HG03378 (cell line): ENCODE data around the gene FOXA1.

Experiments used
- ATAC-seq: cut with Tn5 transposase; IDR thresholded peaks from one replicate; pipeline ENCODE4 v1.9.1; 2021; ENCODE audit warnings: mild to moderate bottlenecking, moderate library complexity; ENCODE audit not compliant: unreplicated experiment

FOXA1 gene

DNA sequence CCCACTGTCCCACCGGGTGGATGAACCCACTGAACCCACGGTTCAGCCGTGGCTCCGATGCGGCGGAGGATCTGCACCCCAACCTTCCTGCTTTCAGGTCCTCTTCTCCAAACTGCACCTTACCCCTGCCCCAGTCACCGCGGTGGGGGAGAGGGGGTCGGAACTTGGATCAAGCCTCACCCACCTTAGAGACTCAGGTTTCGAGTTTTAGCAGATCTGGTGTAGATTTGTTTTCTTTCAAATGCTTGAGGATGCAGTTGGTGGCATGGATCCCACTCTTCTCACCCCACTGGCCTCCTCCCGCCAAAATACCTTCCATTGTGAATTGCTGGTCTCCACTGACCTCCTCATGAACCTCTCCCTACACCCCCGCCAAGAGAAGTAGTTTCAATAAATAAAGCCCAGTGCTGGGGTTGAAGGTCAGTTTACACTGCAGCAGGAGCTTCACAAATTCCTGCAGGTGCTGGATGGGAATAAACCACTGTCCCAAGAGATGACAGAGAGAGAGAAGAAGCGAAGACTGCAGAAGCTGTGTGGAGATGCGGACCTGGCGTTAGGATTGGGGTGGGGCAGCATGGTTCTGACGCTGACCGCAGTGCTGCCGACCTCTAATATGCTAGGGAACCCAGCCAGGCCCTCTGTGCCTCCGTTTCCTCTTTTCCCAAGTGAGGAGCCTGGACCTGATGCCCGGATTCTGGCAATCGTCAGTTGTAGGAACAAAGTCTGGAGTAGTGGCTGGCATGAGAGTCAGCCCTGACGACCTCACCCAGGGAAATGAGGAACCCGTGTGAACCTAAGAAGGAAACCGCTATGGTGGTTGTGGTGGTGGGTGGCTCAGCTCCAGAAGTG is 7.8 kb upstream of the FOXA1 start:
- no peak for ATAC-seq

DNA sequence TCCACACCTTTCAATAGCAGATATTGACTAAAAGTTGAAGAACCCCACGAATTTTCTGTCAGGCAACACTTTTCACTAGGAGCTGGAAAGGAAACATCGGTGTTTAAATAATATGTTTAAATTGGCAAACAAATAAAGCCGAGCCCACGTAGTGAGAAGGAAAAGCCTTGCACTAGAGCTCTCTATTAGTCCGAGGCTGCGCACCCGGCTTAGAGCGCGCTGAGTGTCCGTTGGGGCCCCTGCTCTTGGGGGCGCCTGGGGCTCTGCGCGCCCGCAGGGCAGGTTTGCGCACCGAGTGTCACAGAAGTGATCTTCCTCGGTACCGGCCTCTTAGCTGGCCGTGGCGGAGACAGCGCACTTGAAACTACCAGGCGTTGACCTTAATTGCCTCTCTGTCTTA is 6.8 kb upstream of the FOXA1 start:
- no peak for ATAC-seq

DNA sequence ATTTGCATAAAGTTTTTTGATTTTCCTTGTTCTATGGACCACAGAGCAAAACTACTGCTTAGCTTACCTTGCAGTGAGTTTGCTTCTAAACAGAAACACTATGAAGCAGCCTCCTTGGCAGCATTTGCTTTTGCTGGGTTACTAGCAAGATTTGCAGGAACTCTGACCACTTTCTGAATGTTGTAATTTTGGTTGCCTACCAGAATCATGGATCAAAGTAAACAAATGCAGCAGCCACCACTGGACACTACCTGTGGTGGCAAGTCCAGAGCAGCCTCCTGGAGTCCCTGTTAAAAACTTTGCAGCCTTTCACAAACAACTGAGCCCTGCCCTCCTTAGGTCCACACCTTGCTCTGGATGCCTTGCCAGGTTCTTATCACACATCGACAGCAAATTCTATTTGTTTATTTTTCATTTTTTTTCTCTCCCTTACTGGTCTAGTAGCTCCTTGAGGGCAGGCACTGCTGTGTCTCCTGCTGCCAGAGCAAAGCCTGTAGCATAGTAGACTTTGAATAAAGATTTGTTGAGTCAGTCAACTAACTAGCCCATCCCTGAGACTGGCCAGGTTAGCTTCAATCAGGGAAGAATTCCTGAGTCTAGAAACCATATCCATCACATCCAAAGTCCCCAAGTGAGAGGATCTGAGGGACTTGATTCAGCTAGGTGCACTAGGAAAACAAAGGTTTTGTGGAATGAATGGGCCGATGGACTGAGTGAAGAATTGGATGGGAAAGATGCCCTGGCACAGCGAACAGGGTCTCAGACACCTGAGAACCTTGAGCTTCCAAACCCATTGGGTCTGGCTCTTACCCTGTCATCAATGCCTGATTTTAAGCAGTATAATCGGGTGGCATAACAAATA is 6.1 kb upstream of the FOXA1 start:
- ATAC-seq: no peak

DNA sequence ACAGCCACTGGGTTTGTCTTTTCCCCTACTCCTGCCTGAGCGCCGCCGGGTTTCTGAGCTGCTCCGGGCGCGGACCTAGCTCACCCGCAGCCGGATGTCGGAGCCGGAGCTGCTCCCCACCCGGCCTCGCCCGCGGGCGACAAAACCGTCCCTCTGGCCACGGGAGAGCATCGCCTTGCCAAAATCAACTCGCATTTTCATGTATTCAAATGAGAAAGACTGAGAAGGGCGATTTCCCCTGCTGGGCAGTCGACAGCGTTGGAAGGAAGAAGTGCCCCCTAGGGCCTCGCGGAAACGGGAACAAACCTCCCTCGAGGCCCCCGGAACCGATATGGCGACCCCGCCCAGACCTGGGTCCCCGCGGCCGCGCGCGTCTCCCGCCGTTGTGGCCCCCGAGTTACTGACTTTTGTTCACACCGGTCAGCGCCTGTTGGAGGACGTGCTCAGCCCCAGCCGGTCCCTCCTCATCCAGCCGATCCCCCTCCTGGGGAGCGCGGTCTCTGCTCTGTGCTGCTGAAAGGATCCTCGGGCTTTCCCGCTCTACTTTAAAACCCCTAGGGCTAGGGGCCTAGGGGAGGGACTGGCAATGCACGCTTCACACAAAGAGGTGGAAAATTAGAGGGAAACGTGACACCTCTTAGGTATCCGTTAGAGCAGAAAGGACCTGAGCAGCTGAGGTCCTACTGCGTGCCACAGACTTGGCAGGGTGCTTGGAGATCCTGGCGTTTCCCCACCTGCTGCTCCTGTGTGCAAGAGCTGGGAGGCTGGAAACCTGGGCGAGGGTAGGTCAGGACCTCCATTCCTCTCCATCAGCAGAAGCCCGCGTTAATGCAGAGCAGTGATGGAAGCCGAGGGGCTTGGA is 4.7 kb upstream of the FOXA1 start:
- no peak for ATAC-seq

DNA sequence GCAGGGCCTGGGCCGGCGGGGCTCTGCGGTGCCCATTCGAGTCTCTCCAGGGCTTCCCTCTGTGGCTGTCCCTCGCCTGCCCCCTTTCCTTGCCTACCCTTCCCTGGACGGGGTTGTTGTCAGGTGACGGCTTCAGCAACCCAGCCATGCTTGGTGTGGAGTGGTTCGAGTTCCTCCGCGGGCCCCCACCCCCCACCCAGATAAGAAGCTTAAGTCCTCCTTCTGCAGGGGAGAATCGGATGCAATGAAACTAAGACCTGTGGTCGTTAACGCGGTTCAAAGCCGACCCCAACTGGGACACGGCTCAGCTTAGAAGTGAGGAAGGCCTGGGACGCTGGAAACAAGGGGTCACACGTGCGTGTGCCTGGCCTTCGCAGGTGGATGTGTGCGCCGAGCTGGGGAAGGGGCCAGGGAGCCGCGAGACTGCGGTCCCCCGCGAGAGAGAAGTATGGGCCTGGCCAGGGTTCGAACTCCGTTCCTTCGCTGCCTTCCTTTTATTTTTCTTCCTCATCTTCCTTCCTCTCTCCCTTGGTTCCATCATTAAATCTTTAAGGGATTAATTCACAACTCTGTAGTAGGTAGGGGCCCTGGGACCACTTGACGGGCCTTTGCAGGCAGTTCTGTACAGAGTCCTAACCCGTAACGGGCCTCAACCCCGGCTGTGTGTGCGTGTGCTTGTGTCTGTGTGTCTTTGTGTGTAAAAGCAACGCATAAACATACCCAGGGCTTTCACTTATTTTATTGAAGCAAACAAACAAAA is 3.9 kb upstream of the FOXA1 start:
- ATAC-seq: no peak

GRCh38 chr14:37597914-37598746 is 3.1 kb upstream of the FOXA1 start:
- no peak for ATAC-seq

- no peak for ATAC-seq
Observed at GRCh38 chr14:37597538-37597913, 2.5 kb upstream of the FOXA1 start.

DNA sequence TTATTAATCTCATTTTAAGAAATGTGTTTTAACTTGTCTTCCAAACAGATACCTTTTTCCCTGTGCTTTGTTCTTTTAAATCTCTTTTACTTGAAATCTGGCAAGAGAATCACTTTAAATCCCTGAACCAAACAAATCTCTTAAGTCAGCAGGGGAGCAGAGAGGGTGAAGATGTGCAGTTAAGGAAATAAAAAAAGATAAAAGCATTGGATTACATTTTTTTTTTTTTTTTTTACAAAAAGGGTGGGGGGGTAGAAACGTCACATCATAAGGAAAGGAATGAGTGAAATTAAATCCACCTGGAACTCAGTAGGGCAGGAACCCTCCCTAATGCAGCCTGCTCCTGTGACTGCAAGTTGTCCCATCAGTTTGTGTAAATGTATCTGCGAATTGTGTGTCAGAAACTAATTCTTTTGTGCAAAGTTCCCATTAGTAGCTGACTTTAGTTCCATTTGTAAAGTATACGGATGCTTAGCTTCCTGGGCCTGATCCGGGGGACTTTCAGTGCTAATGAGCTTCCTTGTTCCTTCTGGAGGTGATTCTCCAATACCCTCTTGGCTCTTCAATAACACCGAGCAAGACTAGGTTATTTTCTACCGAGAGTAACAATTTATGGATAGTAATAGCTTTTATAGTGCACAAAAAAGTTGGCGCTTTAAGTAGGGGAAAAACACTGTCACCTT is 1.9 kb upstream of the FOXA1 start:
- no peak for ATAC-seq

GRCh38 chr14:37595809-37596621 is 966 bp upstream of the FOXA1 start:
- ATAC-seq: peak; percentile 69

- ATAC-seq: no peak
Observed at GRCh38 chr14:37594238-37594970, 645 bp downstream of the FOXA1 start.

DNA sequence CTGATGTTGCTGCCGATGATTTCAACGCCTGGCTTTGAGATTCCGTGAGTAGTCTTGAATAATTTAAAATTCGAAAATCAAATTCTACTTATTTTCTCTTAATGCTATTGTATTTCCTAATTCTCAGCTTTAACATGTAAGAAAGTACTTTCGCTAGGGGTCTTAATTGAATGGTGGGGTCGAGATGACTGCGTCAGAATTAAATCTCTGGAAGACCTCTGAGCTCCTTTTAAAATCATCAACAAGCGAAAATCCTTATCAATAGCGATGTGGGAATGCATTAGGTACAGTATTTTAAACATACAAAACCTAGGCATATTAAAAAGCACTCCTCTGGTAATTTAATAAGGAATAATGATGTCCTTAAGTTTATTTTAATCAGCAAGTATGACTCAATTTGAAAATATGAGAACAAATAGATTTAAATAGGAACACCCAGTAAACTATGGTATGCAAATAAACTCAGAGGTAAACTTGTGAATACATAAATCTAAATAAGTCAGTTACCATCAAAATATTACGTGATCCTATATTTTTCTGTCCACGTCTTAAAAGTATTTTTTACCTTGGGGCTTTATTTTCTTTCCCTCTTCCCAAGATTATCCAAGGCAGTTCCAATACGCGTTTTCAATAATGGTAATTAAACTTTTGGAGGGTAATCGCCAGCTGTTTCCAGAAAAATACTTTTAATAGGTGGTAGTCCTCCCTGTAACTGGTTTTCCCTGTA is 1.4 kb downstream of the FOXA1 start:
- no peak for ATAC-seq

DNA sequence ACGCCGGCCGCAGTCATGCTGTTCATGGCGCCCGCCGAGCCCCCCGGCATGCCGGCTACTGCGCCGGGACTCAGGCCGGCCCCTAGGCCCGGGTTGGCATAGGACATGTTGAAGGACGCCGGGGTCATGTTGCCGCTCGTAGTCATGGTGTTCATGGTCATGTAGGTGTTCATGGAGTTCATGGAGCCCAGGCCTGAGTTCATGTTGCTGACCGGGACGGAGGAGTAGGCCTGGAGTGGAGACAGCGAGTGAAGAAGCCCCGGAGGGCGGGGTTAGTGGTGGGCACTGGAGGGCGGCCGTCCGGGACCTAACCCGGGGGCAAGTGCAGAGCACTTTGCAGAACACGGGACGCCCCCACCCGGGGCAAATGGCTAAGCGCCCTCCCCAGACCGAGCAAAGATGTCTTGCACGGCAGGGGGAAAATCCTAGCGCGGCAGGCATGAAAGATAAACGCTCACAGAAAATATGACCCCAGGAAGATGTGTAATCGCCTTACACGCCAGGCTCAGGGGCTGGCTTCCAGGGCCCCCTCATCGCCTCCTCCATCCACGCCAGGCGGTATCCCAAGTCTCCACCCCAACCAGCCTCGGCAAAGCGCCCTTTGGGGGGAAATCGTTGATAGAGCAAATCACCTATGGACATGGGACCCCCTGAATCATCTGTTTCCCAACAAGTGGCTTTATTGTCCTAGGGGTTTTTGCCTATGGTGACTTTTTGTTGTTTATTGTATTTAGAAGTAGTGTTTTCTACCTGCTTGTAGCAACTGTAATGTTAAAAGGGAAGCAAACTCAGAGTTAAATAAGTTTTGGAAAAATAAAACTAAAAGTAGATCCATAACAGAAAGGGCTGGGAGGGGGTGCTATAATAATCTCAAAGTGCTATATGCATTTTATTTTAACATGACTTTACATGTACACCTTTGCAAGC is 2.3 kb downstream of the FOXA1 start:
- ATAC-seq: no peak

DNA sequence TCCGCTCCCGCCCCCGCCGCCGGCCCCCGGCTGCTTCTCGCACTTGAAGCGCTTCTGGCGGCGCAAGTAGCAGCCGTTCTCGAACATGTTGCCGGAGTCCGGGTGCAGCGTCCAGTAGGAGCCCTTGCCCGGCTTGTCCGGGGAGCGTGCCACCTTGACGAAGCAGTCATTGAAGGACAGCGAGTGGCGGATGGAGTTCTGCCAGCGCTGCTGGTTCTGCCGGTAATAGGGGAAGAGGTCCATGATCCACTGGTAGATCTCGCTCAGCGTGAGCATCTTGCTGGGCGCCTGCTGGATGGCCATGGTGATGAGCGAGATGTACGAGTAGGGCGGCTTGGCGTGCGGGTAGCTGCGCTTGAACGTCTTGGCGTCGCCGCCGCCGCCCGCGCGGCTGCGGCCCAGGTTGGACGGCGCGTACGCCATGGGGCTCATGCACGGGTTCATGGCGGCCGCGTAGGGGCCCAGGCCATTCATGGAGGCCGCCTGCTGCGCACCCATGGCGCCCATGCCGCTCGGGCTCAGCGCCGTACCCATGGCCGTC is 3.0 kb downstream of the FOXA1 start:
- ATAC-seq: no peak

- no peak for ATAC-seq
Observed at GRCh38 chr14:37591311-37591940, 3.6 kb downstream of the FOXA1 start.
